Activated CD8-positive, alpha-beta T cell treated with anti-CD3 and anti-CD28 coated beads for 36 hours (primary cell): Measurements from ENCODE around the gene NCOA7. TPM values are rescaled to one million over a fixed set of nuclear protein-coding genes. Genes with fewer than 3 reads are reported as not detected.
"Not testable (repeated sequence)": the region's sequence is repeated elsewhere in the genome, so short reads cannot be mapped to it uniquely, and the experiment has no call there.

Source experiments
- ATAC-seq: fragments of 200-7000 bp; cut with Tn5 transposase; one replicate; pipeline ENCODE4 v1.10.0; 2021; ENCODE audit warnings: mild to moderate bottlenecking, moderate library complexity
- CTCF ChIA-PET: fragments of 350-600 bp; sonication (Branson Sonifier 250); formaldehyde crosslinking; loops from one replicate; lab custom pipeline; 2021; ENCODE audit warnings: antibody characterized with exemption; lab: Charles Lee
- POLR2A ChIA-PET: fragments of 350-600 bp; sonication (Branson Sonifier 250); formaldehyde crosslinking; loops from one replicate; lab custom pipeline; 2021; ENCODE audit warnings: antibody characterized with exemption; lab: Charles Lee
- DNase-seq: peaks from one replicate; pipeline ENCODE4 v3.0.0-alpha.2; 2020
- H3K27ac Mint-ChIP-seq: one replicate; pipeline ENCODE4 v1.8.0; 2021; ENCODE audit warnings: mild to moderate bottlenecking, mixed read lengths
- H3K27me3 Mint-ChIP-seq: one replicate; pipeline ENCODE4 v1.8.0; 2021; ENCODE audit warnings: mixed read lengths
- H3K36me3 Mint-ChIP-seq: one replicate; pipeline ENCODE4 v1.8.0; 2021; ENCODE audit warnings: low read depth, mixed read lengths
- H3K4me1 Mint-ChIP-seq: one replicate; pipeline ENCODE4 v1.8.0; 2021; ENCODE audit warnings: low read depth, mixed read lengths
- H3K4me3 Mint-ChIP-seq: one replicate; pipeline ENCODE4 v1.8.0; 2021; ENCODE audit warnings: mild to moderate bottlenecking, moderate library complexity, mixed read lengths
- H3K9me3 Mint-ChIP-seq: one replicate; pipeline ENCODE4 v1.8.0; 2021; ENCODE audit warnings: mixed read lengths
- intact Hi-C: fragments of 100-400 bp; cut with micrococcal nuclease; formaldehyde crosslinking; loops from one replicate; pipeline ENCODE4 v1.10.0; 2022
- total RNA-seq, 2 experiments: library from RNA; stranded (reverse); gene quantifications; one replicate each; pipeline ENCODE4 v1.2.3, GENCODE V29; 2021
- TF ChIP-seq, protein P1 (sequence below): fragments of 200-600 bp; IDR thresholded peaks from one replicate; pipeline ENCODE4 v1.8.0; 2022; ENCODE audit warnings: antibody characterized with exemption, mild to moderate bottlenecking

NCOA7 gene
- total RNA-seq, 2 experiments from 2014 or later = 43.4 to 44.9 TPM

DNA sequence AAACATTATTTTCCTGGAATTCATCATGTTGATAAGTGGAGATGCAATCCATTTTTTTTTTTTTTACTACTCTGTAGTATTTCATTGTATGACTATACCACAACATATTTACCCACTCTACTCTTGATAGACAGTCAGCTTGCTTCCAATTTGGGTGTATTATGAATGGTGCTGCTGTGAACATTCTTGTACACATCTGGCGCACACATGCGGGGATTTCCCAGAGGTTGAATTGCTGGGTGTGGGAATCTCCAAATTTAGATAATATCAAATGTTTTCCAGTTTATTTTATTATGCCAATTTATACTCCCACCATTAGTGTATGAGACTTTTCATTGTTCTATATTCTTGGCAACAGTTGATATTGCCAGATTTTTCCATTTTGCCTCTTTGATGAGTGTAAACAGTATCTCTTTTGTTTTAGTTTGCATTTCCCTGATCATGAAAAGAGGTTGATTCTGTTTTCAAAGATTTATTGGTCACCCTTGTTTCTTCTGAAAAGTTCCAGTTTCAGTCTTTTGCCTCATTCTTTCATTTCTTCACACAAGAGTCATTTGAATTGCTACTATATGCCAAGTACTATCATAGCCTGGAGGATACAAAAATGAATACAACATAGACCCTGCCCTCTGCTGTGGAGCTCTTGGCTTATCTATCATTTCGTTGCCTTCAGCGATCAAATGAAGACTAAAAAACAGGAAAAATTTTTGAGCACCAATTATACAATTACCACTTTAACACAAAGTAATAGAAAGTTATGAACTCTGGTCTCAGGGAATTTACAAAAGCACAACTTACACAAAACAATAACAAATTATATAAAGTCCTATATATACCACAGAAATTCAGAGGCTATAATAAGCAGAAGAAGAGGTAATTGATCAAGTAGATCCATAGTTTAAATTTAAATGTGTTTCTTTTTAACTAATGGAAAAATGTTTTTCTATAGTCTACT, 17.1 kb upstream of the NCOA7 start:
- TF ChIP-seq, protein P1, sequence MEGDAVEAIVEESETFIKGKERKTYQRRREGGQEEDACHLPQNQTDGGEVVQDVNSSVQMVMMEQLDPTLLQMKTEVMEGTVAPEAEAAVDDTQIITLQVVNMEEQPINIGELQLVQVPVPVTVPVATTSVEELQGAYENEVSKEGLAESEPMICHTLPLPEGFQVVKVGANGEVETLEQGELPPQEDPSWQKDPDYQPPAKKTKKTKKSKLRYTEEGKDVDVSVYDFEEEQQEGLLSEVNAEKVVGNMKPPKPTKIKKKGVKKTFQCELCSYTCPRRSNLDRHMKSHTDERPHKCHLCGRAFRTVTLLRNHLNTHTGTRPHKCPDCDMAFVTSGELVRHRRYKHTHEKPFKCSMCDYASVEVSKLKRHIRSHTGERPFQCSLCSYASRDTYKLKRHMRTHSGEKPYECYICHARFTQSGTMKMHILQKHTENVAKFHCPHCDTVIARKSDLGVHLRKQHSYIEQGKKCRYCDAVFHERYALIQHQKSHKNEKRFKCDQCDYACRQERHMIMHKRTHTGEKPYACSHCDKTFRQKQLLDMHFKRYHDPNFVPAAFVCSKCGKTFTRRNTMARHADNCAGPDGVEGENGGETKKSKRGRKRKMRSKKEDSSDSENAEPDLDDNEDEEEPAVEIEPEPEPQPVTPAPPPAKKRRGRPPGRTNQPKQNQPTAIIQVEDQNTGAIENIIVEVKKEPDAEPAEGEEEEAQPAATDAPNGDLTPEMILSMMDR = no peak
- no peaks in the 10 kb centered on the region for H3K27me3 Mint-ChIP-seq
- POLR2A ChIA-PET = no interaction called here
- H3K27ac Mint-ChIP-seq = no peak overlapping the region
- intact Hi-C loops = no loop called here
- ATAC-seq (peak; percentile 71), DNase-seq (peak; percentile 14)
- CTCF ChIA-PET = interaction anchor here (0.7 kb wide), 1 partner anchor 203 kb away, joined by 3 read pairs; no protein-coding TSS in a partner anchor
- peaks cover 7% of the 10 kb centered on the region for H3K4me1 Mint-ChIP-seq
- H3K9me3 Mint-ChIP-seq = no peaks in the 10 kb centered on the region
- H3K36me3 Mint-ChIP-seq = no peaks in the 10 kb centered on the region
- H3K4me3 Mint-ChIP-seq = no peak overlapping the region

DNA sequence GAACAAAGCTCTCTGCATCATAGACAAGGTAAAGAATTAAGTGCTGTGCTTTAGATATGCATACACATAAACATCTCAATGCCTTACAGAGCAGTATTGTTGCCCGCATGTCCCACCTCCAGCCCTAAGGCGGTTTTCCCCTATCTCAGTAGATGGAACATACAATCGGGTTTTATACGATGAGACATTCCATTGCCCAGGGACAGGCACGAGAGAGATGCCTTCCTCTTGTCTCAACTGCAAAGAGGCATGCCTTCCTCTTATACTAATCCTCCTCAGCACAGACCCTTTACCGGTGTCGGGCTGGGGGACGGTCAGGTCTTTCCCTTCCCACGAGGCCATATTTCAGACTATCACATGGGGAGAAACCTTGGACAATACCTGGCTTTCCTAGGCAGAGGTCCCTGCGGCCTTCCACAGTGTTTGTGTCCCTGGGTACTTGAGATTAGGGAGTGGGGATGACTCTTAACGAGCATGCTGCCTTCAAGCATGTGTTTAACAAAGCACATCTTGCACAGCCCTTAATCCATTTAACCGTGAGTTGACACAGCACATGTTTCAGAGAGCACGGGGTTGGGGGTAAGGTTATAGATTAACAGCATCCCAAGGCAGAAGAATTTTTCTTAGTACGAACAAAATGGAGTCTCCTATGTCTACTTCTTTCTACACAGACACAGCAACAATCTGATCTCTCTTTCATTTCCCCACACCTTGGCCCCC, 14.5 kb upstream of the NCOA7 start:
- H3K4me3 Mint-ChIP-seq, H3K27me3 Mint-ChIP-seq, ATAC-seq, DNase-seq, POLR2A ChIA-PET, intact Hi-C loops, H3K27ac Mint-ChIP-seq, H3K9me3 Mint-ChIP-seq, H3K4me1 Mint-ChIP-seq, H3K36me3 Mint-ChIP-seq: not testable (repeated sequence)
- CTCF ChIA-PET = interaction anchor here (8.2 kb wide), 1 partner anchor 180 kb away, joined by 63 read pairs; the partner anchor contains the start of gene HINT3

DNA sequence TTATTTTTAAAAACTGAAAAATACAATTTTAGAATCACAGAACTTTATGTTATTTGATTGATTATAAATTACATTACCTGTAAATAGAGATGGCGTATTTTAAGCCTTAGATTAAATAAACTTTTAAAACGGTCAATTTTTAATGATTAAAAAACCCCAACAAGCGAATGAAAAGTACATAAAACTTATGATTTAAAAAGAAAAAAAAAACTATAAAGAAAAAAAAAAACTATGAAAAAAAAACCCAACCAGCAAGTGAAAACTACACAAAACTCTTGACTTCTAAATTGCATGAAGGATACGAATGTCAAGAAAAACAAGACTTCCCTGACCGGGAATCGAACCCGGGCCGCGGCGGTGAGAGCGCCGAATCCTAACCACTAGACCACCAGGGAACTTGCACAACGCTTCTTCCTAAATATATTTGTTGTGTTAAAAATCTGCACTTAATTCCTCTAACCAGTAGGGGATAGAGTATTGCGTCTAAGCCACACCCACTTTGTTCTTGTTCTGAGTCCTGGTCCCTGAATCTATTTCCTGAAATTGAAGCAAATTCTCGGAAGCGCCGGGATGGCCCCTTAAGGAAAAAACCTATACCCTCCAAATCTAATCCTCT, 10.7 kb upstream of the NCOA7 start:
- CTCF ChIA-PET = interaction anchor here (0.7 to 8.2 kb wide), 10 partner anchors 10 to 206 kb away, joined by 3 to 75 read pairs (median 6); partner anchors contain the start of genes HINT3, NCOA7 and TRMT11
- DNase-seq (peak; percentile 88), ATAC-seq (peak; percentile 82)
- H3K36me3 Mint-ChIP-seq = peaks cover 9% of the 10 kb centered on the region
- POLR2A ChIA-PET = interaction anchor here (0.6 to 3.2 kb wide), 12 partner anchors 12 to 479 kb away, joined by 3 to 124 read pairs (median 6); partner anchors contain the start of genes HDDC2, NCOA7 and TRMT11
- peaks cover 16% of the 10 kb centered on the region for H3K4me1 Mint-ChIP-seq
- H3K4me3 Mint-ChIP-seq = no peak overlapping the region
- TF ChIP-seq, protein P1 = no peak
- no peaks in the 10 kb centered on the region for H3K9me3 Mint-ChIP-seq
- no peak overlapping the region for H3K27ac Mint-ChIP-seq
- intact Hi-C loops = loop anchor here (2.0 to 5.0 kb wide), 2 partner anchors 177 to 192 kb away; partner anchors contain the start of gene HINT3
- H3K27me3 Mint-ChIP-seq = no peaks in the 10 kb centered on the region

DNA sequence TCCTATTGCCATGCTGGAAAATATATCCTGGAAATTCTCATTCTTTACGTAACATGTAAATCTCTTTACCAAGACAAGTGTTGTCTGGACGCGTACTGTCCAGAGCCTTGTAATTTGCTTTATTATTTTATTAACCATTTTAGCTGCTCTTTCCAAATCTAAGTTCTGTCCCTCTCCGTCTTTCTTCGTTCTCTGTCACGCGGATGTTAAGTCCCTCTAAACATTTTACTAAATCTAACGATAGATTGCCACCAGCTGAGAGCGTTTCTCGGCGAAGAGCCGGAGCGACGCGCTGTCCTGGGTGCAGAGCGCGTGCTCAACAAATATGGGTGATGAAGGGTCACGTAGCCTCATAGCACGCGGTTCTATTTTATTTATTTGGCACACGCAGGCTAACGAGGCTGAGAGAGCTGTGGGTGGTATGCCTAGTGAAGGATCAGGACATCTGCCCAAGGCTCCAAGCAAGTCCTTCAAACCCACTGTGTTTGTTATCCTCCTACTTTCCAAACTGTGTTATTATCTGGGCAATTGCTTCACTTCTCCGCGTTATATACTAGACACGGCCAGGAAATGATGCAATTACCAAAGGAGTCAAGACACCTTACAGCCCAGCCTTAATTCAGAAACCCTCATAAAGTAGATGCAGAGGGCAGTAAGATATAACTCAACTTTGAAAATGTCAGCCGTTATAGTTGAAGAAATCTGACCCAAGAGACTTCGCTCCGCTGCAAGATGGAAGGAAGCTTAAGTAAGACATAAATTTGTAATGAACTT, 10.0 kb upstream of the NCOA7 start:
- peak; percentile 81 for ATAC-seq
- peaks cover 12% of the 10 kb centered on the region for H3K36me3 Mint-ChIP-seq
- CTCF ChIA-PET = interaction anchor here (0.7 to 8.2 kb wide), 21 partner anchors 10 to 208 kb away, joined by 3 to 75 read pairs (median 4); partner anchors contain the start of genes HINT3, NCOA7 and TRMT11

More for the DNA sequence above, 10.0 kb upstream of the NCOA7 start:
- H3K4me1 Mint-ChIP-seq = peaks cover 16% of the 10 kb centered on the region
- peak; percentile 68 for DNase-seq
- TF ChIP-seq, protein P1 = no peak
- H3K4me3 Mint-ChIP-seq = no peak overlapping the region
- H3K27me3 Mint-ChIP-seq = no peaks in the 10 kb centered on the region
- POLR2A ChIA-PET = interaction anchor here (0.6 to 3.2 kb wide), 25 partner anchors 11 to 479 kb away, joined by 3 to 124 read pairs (median 3); partner anchors contain the start of genes HDDC2, NCOA7 and TRMT11
- no peaks in the 10 kb centered on the region for H3K9me3 Mint-ChIP-seq
- intact Hi-C loops = loop anchor here (2.0 to 5.0 kb wide), 2 partner anchors 176 to 192 kb away; partner anchors contain the start of gene HINT3
- H3K27ac Mint-ChIP-seq = no peak overlapping the region
